C4-2B (cell line): ENCODE results near the gene SEMA3E.

Experiments
- H3K27ac ChIP-seq: fragments of 450-650 bp; 2 replicates; pipeline ENCODE4 v1.5.1; 2017
- CTCF ChIP-seq: fragments of 450-650 bp; conservative IDR thresholded peaks from 2 replicates; pipeline ENCODE4 v1.5.1; 2017; ENCODE audit warnings: mild to moderate bottlenecking
- ZFX ChIP-seq: fragments of 450-650 bp; IDR thresholded peaks from 2 replicates; pipeline ENCODE4 v1.6.1; 2017

Gene SEMA3E

GRCh38 chr7:83410989-83411591 is 237.8 kb downstream of the SEMA3E start:
- no peak overlapping the region for H3K27ac ChIP-seq
- TF ChIP-seq ZFX (no peak), CTCF (peak; percentile 87)

- no peak overlapping the region for H3K27ac ChIP-seq
- TF ChIP-seq CTCF = no peak
- TF ChIP-seq ZFX = no peak
Observed at GRCh38 chr7:83394776-83395175, 254.2 kb downstream of the SEMA3E start.

GRCh38 chr7:83388436-83388835 is 260.5 kb downstream of the SEMA3E start:
- TF ChIP-seq CTCF (no peak), ZFX (no peak)
- no peak overlapping the region for H3K27ac ChIP-seq

- TF ChIP-seq CTCF (peak; percentile 29), ZFX (no peak)
- H3K27ac ChIP-seq = no peak overlapping the region
Observed at GRCh38 chr7:83366629-83367028, 282.3 kb downstream of the SEMA3E start.

GRCh38 chr7:83365746-83366145 is 283.2 kb downstream of the SEMA3E start:
- H3K27ac ChIP-seq = no peak overlapping the region
- TF ChIP-seq CTCF (peak; percentile 18), ZFX (no peak)

- no peak overlapping the region for H3K27ac ChIP-seq
- TF ChIP-seq ZFX (no peak), CTCF (no peak)
Observed at GRCh38 chr7:83362871-83363550, 285.9 kb downstream of the SEMA3E start.

GRCh38 chr7:83359108-83359507 is 289.8 kb downstream of the SEMA3E start:
- TF ChIP-seq CTCF (no peak), ZFX (no peak)
- no peak overlapping the region for H3K27ac ChIP-seq
